Liver (tissue), 9 donors: ENCODE data around the gene FBXO21. TPM values are rescaled to one million over a fixed set of nuclear protein-coding genes. Genes with fewer than 3 reads are reported as not detected.
A peak's percentile ranks its signal among the peaks of the same experiment; 100 is the strongest.

Experiments
- DNase-seq: peaks from one replicate; pipeline ENCODE4 v3.0.0-alpha.2; 2017; ENCODE audit warnings: low spot score
- H3K27ac ChIP-seq, 2 donors: one replicate each; pipeline ENCODE4 v1.7.0; 2013; ENCODE audit warnings: inconsistent platforms in 2 of 2, low read length in 2 of 2, control low read depth in 1 of 2, low read depth in 1 of 2, mild to moderate bottlenecking in 1 of 2
- H3K27me3 ChIP-seq, 4 donors: one replicate each; pipeline versions ENCODE4 v1.6.1 to v1.7.0; 2013; ENCODE audit warnings: low read length in 3 of 4, inconsistent platforms in 1 of 4, mild to moderate bottlenecking in 1 of 4, moderate library complexity in 1 of 4; ENCODE audit not compliant: control insufficient read depth in 4 of 4, insufficient read depth in 4 of 4
- H3K36me3 ChIP-seq, 4 donors: one replicate each; pipeline versions ENCODE4 v1.6.1 to v1.7.0; 2013; ENCODE audit warnings: low read length in 3 of 4, mild to moderate bottlenecking in 3 of 4, low read depth in 1 of 4, moderate library complexity in 1 of 4; ENCODE audit not compliant: control insufficient read depth in 4 of 4, insufficient read depth in 3 of 4
- H3K4me1 ChIP-seq, 4 donors: one replicate each; pipeline versions ENCODE4 v1.6.1 to v1.7.0; 2013; ENCODE audit warnings: low read length in 3 of 4, mild to moderate bottlenecking in 3 of 4, moderate library complexity in 1 of 4; ENCODE audit not compliant: control insufficient read depth in 4 of 4, insufficient read depth in 4 of 4
- H3K4me3 ChIP-seq, 3 donors: one replicate each; pipeline versions ENCODE4 v1.6.1 to v1.7.0; 2013; ENCODE audit warnings: low read length in 3 of 3, control low read depth in 1 of 3, low read depth in 1 of 3, mild to moderate bottlenecking in 1 of 3
- H3K9ac ChIP-seq, 2 donors: one replicate each; pipeline ENCODE4 v1.7.0; 2013; ENCODE audit warnings: low read length in 2 of 2, mild to moderate bottlenecking in 2 of 2, moderate library complexity in 2 of 2, control low read depth in 1 of 2, low read depth in 1 of 2
- H3K9me3 ChIP-seq, 4 donors: one replicate each; pipeline versions ENCODE4 v1.6.1 to v1.7.0; 2013; ENCODE audit warnings: low read length in 3 of 4; ENCODE audit not compliant: control insufficient read depth in 4 of 4
- EGR1 ChIP-seq, 2 donors: IDR thresholded peaks; 2 replicates each; pipeline ENCODE4 v1.6.1; 2016 to 2018; ENCODE audit warnings: antibody characterized with exemption in 2 of 2, low read depth in 2 of 2
- FOXA1 ChIP-seq: IDR thresholded peaks from 2 replicates; pipeline ENCODE4 v1.6.1; 2016; ENCODE audit warnings: antibody characterized with exemption
- FOXA2 ChIP-seq: IDR thresholded peaks from 2 replicates; pipeline ENCODE4 v1.6.1; 2016; ENCODE audit warnings: antibody characterized with exemption
- GABPA ChIP-seq, 2 donors: IDR thresholded peaks in 1 of 2; conservative IDR thresholded peaks in 1 of 2; 2 replicates each; pipeline ENCODE4 v1.6.1; 2016; ENCODE audit warnings: antibody characterized with exemption in 2 of 2, mild to moderate bottlenecking in 1 of 2, moderate library complexity in 1 of 2
- HNF4A ChIP-seq, 2 donors: conservative IDR thresholded peaks; 2 replicates each; pipeline ENCODE4 v1.6.1; 2016; ENCODE audit warnings: antibody characterized with exemption in 2 of 2, mild to moderate bottlenecking in 2 of 2
- HNF4G ChIP-seq: IDR thresholded peaks from 2 replicates; pipeline ENCODE4 v1.6.1; 2016; ENCODE audit warnings: antibody characterized with exemption
- JUND ChIP-seq, 2 donors: IDR thresholded peaks; 2 replicates each; pipeline ENCODE4 v1.6.1; 2016; ENCODE audit warnings: antibody characterized with exemption in 2 of 2
- NR2F2 ChIP-seq: IDR thresholded peaks from 2 replicates; pipeline ENCODE4 v1.6.1; 2016; ENCODE audit warnings: antibody characterized with exemption
- RAD21 ChIP-seq, 2 donors: IDR thresholded peaks; 2 replicates each; pipeline ENCODE4 v1.6.1; 2016; ENCODE audit warnings: antibody characterized with exemption in 2 of 2, mild to moderate bottlenecking in 2 of 2
- RXRA ChIP-seq, 2 donors: IDR thresholded peaks; 2 replicates each; pipeline ENCODE4 v1.6.1; 2017 to 2018; ENCODE audit warnings: antibody characterized with exemption in 2 of 2, mild to moderate bottlenecking in 1 of 2
- SP1 ChIP-seq: IDR thresholded peaks from 2 replicates; pipeline ENCODE4 v1.6.1; 2018; ENCODE audit warnings: antibody characterized with exemption, mild to moderate bottlenecking
- TAF1 ChIP-seq: conservative IDR thresholded peaks from 2 replicates; pipeline ENCODE4 v1.6.1; 2016; ENCODE audit warnings: antibody characterized with exemption, mild to moderate bottlenecking
- YY1 ChIP-seq: IDR thresholded peaks from 2 replicates; pipeline ENCODE4 v1.6.1; 2016; ENCODE audit warnings: antibody characterized with exemption, mild to moderate bottlenecking
- ZBTB33 ChIP-seq: IDR thresholded peaks from 2 replicates; pipeline ENCODE4 v1.6.1; 2016; ENCODE audit warnings: antibody characterized with exemption
- WGBS: extraction: QIAGEN DNeasy Blood & Tissue Kit; methylation state at CpG from one replicate; pipeline ENCODE4 v1.1.7; 2013; 5-methylcytosine and 5-hydroxymethylcytosine counted together
- polyA plus RNA-seq, 2 donors: library from polyadenylated mRNA; stranded (reverse) in 1 of 2; unstranded in 1 of 2; fragments of 200-250 nt in 1 of 2; fragments of >200 nt in 1 of 2; fragmentation: Nextera tagmentation in 1 of 2; extraction: Ambion mirVana in 1 of 2; gene quantifications; one replicate each; pipeline versions ENCODE4 v1.2.1 to v1.2.3, GENCODE V29; 2013 to 2015
- total RNA-seq, 2 donors: library from RNA; depleted of rRNA; stranded (reverse); fragments of >200 nt; gene quantifications; one replicate each; pipeline ENCODE4 v1.2.3, GENCODE V29; 2014
- TF ChIP-seq, protein P1 (sequence below): fragments of 150-350 bp; IDR thresholded peaks from 2 replicates; pipeline ENCODE4 v1.5.1; 2017; ENCODE audit warnings: improper control_type of control experiment, low read depth, low read length; ENCODE audit not compliant: missing input control
- TF ChIP-seq, protein P2 (sequence below): IDR thresholded peaks from 2 replicates; pipeline ENCODE4 v1.6.1; 2016; ENCODE audit warnings: antibody characterized with exemption
- TF ChIP-seq, protein P3 (sequence below): IDR thresholded peaks from 2 replicates; pipeline ENCODE4 v1.6.1; 2016; ENCODE audit warnings: antibody characterized with exemption
- TF ChIP-seq, protein P4 (sequence below): IDR thresholded peaks from 2 replicates; pipeline ENCODE4 v1.6.1; 2016; ENCODE audit warnings: antibody characterized with exemption, mild to moderate bottlenecking
- donor health status: healthy.
- donor health status: healthy.
- donor health status: healthy.
- donor health status: healthy.
- donor health status: healthy.

Gene FBXO21
- total and polyA plus RNA-seq, 4 donors = 12.9 to 54.4 (median 21.1) TPM

DNA sequence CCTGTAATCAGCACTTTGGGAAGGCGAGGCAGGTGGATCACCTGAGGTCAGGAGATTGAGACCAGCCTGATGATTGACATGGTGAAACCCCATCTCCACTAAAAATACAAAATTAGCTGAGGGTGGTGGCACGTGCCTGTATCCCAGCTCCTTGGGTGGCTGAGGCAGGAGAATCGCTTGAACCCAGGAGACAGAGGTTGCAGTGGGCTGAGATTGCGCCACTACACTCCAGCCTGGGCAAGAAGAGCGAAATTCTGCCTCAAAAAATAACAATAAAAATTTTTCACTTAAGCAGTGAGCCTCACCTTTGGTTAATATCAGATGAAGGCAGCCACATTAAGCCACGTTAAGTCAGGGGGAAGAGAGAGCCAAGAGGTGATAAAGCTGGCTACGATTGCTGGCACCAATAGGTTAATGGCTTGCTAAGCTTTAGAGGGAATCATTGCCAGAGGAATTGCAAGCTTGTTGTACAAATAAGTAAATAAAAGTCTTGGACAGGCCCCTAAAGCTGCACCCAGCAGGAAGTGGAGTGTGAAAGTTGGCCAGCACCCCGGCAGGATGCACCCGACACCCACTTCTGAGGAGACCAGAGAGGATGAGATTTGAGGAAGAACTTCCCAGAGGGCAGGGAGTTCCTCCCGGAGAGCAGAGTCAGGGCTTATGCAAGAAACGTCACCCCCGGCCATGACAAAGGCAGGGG lies 49.7 kb downstream of the FBXO21 start:
- Histone ChIP-seq H3K27me3 (no peaks in the 10 kb centered on the region), H3K4me3 (no peak overlapping the region), H3K27ac (peak overlapping the region in 1 of 2 donors; percentile 12), H3K9me3 (no peaks in the 10 kb centered on the region), H3K9ac (no peak overlapping the region), H3K36me3 (peaks cover 2 to 9% (median 3%) of the 10 kb centered on the region in 4 donors), H3K4me1 (peaks cover 6 to 26% (median 14%) of the 10 kb centered on the region in 4 donors)
- 37% methylated on average over 12 of the region's 12 CpGs for WGBS
- TF ChIP-seq FOXA1 = peak; percentile 34
- peak; percentile 27 for TF ChIP-seq FOXA2
- no peak for TF ChIP-seq TAF1
- TF ChIP-seq JUND (IDR thresholded peaks at IDR 0.05) = peak in 1 of 2 donors; percentile 51
- no peak for TF ChIP-seq NR2F2
- TF ChIP-seq, protein P1, sequence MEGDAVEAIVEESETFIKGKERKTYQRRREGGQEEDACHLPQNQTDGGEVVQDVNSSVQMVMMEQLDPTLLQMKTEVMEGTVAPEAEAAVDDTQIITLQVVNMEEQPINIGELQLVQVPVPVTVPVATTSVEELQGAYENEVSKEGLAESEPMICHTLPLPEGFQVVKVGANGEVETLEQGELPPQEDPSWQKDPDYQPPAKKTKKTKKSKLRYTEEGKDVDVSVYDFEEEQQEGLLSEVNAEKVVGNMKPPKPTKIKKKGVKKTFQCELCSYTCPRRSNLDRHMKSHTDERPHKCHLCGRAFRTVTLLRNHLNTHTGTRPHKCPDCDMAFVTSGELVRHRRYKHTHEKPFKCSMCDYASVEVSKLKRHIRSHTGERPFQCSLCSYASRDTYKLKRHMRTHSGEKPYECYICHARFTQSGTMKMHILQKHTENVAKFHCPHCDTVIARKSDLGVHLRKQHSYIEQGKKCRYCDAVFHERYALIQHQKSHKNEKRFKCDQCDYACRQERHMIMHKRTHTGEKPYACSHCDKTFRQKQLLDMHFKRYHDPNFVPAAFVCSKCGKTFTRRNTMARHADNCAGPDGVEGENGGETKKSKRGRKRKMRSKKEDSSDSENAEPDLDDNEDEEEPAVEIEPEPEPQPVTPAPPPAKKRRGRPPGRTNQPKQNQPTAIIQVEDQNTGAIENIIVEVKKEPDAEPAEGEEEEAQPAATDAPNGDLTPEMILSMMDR = no peak
- peak in 1 of 2 donors; percentile 46 for TF ChIP-seq GABPA (IDR thresholded peaks at IDR 0.05 in 1 of 2, conservative IDR thresholded peaks at IDR 0.05 in 1 of 2)
- TF ChIP-seq, protein P2, sequence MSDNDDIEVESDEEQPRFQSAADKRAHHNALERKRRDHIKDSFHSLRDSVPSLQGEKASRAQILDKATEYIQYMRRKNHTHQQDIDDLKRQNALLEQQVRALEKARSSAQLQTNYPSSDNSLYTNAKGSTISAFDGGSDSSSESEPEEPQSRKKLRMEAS = peak; percentile 57
- TF ChIP-seq, protein P3, sequence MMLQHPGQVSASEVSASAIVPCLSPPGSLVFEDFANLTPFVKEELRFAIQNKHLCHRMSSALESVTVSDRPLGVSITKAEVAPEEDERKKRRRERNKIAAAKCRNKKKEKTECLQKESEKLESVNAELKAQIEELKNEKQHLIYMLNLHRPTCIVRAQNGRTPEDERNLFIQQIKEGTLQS = no peak
- TF ChIP-seq ZBTB33 = peak; percentile 42
- peak; percentile 12 to 24 for TF ChIP-seq RAD21 (IDR thresholded peaks at IDR 0.05)
- TF ChIP-seq HNF4A (conservative IDR thresholded peaks at IDR 0.05) = peak; percentile 39 to 58
- TF ChIP-seq YY1 = peak; percentile 69
- peak in 1 of 2 donors; percentile 52 for TF ChIP-seq EGR1 (IDR thresholded peaks at IDR 0.05; ENCODE audit: low read depth in 2 of 2)
- peak; percentile 43 for TF ChIP-seq SP1
- TF ChIP-seq, protein P4, sequence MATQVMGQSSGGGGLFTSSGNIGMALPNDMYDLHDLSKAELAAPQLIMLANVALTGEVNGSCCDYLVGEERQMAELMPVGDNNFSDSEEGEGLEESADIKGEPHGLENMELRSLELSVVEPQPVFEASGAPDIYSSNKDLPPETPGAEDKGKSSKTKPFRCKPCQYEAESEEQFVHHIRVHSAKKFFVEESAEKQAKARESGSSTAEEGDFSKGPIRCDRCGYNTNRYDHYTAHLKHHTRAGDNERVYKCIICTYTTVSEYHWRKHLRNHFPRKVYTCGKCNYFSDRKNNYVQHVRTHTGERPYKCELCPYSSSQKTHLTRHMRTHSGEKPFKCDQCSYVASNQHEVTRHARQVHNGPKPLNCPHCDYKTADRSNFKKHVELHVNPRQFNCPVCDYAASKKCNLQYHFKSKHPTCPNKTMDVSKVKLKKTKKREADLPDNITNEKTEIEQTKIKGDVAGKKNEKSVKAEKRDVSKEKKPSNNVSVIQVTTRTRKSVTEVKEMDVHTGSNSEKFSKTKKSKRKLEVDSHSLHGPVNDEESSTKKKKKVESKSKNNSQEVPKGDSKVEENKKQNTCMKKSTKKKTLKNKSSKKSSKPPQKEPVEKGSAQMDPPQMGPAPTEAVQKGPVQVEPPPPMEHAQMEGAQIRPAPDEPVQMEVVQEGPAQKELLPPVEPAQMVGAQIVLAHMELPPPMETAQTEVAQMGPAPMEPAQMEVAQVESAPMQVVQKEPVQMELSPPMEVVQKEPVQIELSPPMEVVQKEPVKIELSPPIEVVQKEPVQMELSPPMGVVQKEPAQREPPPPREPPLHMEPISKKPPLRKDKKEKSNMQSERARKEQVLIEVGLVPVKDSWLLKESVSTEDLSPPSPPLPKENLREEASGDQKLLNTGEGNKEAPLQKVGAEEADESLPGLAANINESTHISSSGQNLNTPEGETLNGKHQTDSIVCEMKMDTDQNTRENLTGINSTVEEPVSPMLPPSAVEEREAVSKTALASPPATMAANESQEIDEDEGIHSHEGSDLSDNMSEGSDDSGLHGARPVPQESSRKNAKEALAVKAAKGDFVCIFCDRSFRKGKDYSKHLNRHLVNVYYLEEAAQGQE = peak; percentile 34
- TF ChIP-seq RXRA (IDR thresholded peaks at IDR 0.05) = peak; percentile 55 to 77
- TF ChIP-seq HNF4G = no peak
- DNase-seq = no peak
